ENCODE results near the gene LRP5.

Gene LRP5

DNA sequence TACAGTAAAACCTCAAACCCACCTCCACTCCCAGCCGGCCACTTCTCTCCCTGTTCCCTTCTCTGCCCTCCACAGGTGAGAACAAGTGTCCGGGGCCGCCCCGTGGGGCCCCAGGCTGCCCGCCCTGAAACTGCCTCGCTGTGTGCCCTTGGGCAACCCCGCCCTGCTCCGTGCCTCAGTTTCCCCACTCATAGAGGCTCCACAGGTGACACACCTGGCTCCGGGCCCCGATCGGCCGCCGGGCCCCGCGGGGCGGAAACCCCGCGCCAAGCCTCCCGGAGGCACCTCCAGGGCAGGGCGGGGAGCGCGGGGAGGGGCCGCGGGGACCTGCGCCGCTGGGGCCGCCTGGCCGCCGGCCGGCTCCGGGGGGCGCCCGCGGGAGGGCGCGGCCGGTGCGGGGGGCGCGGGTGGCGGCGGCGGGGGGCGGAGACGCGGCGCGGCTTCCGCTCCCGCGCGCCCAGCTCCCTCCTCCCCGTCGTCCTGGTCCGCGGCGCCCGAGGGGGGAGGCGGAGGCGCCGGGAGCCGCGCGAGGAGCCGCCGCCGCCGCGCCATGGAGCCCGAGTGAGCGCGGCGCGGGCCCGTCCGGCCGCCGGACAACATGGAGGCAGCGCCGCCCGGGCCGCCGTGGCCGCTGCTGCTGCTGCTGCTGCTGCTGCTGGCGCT lies at the start of gene LRP5:
Gene LRP5 (plus strand): TSS at position 475 of the 663 bp plus-strand sequence. CDS start 124 bp downstream, at position 599.
- TF ChIP-seq, protein P1, sequence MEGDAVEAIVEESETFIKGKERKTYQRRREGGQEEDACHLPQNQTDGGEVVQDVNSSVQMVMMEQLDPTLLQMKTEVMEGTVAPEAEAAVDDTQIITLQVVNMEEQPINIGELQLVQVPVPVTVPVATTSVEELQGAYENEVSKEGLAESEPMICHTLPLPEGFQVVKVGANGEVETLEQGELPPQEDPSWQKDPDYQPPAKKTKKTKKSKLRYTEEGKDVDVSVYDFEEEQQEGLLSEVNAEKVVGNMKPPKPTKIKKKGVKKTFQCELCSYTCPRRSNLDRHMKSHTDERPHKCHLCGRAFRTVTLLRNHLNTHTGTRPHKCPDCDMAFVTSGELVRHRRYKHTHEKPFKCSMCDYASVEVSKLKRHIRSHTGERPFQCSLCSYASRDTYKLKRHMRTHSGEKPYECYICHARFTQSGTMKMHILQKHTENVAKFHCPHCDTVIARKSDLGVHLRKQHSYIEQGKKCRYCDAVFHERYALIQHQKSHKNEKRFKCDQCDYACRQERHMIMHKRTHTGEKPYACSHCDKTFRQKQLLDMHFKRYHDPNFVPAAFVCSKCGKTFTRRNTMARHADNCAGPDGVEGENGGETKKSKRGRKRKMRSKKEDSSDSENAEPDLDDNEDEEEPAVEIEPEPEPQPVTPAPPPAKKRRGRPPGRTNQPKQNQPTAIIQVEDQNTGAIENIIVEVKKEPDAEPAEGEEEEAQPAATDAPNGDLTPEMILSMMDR (conservative IDR thresholded peaks at IDR 0.05): no peak; the same call in 1 of the 2 replicates
- peak within 1 kb of the TSS; percentile 89 for H3K27ac ChIP-seq

DNA sequence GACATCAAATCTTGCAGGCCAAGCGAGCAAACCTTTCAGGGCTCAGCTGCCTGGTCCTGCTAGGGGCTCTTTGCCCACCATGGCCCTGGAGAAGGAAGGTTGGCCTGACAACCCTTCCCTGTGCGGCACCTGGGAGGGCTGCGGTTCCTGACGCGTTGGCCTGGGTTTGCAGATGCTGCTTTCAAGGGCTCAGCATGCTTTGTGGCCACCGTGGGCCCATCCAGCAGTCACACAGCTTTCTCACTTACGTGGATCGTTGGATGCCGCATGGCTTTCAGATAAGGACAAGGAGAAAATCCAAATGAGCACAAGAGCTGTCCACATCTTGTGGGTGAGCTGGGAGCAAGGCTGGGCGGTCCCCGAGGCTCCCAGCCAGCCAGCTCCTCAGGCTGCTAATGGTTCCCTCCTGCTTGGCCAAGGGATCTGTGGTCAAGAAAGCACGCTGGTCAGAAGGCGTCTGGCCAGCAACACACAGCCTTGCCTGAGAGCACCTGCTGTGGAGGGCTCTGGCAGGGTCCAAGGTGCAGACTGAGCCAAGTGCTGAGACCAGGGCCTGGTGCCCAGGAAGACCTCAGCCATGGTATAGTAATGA lies 48.9 kb upstream of the LRP5 start:
- H3K27ac ChIP-seq: no peak overlapping the region
- TF ChIP-seq, protein P1 (conservative IDR thresholded peaks at IDR 0.05): no peak

GRCh38 chr11:68264244-68264643 lies 48.1 kb upstream of the LRP5 start:
- TF ChIP-seq, protein P1 (conservative IDR thresholded peaks at IDR 0.05): no peak
- H3K27ac ChIP-seq: no peak overlapping the region

DNA sequence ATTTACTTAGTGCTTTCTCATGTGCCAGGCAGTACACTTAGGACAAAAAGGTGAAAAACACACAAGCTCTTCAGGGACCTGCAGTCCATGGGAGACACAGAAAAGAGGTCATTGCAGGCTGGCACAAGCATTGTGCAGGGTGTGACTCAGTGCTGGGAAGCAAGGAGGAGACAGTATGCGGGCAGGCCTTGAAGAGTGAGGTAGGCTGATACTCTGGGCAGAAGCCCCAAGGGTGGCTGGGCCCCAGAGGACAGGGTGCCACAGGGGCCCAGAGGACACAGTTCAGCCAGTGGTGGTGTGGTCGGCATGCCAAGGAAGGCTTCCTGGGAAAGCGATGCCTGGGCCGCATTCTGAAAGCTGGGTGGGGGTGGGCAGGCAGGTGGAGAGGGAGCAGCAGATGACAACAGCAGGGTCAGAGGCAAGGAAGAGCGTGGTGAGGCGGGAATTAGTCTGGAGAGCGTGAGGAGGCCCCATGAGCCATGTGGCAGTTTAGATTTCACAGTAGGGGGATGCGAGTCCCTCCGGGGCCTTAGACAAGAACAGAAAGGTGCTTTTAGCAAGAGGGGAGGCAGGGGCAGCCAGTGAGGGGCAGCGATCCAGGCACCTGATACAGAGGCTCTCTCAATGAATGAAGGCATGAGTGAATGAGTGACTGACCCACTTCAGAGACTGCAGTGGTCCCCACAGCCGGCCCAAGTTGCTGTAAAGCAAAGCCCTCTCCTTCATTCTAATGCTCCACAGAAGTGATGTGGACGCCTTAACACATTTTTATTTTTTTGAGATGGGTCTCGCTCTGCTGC lies 47.5 kb upstream of the LRP5 start:
- TF ChIP-seq, protein P1 (conservative IDR thresholded peaks at IDR 0.05): no peak
- no peak overlapping the region for H3K27ac ChIP-seq

GRCh38 chr11:68266121-68266891 lies 46.1 kb upstream of the LRP5 start:
- no peak overlapping the region for H3K27ac ChIP-seq
- TF ChIP-seq, protein P1 (conservative IDR thresholded peaks at IDR 0.05): no peak

GRCh38 chr11:68266936-68267880 lies 45.2 kb upstream of the LRP5 start:
- TF ChIP-seq, protein P1 (conservative IDR thresholded peaks at IDR 0.05): no peak
- H3K27ac ChIP-seq: no peak overlapping the region

All from VCaP (cell line).